Astrocyte (in vitro differentiated cells and primary cell): ENCODE results near the gene XCR1.

Experiments
- CTCF ChIP-seq: IDR thresholded peaks from 2 replicates; pipeline ENCODE4 v1.5.1; 2011; ENCODE audit warnings: low read depth, mild to moderate bottlenecking, inconsistent platforms, low read length, moderate library complexity; ENCODE audit not compliant: insufficient read depth
- EZH2 ChIP-seq: IDR thresholded peaks from 2 replicates; pipeline ENCODE4 v1.6.1; 2012; ENCODE audit warnings: mild to moderate bottlenecking, low read length, inconsistent platforms; ENCODE audit not compliant: insufficient read depth

GRCh38 chr3:46075816-46076215 is 48.5 kb upstream of the XCR1 start:
- TF ChIP-seq CTCF: no peak
- TF ChIP-seq EZH2: no peak
